ENCODE measurements around the gene SNTG2. TPM values are rescaled to one million over a fixed set of nuclear protein-coding genes. Genes with fewer than 3 reads are reported as not detected.

SNTG2 gene
- not detected in 2 replicates for total RNA-seq

DNA sequence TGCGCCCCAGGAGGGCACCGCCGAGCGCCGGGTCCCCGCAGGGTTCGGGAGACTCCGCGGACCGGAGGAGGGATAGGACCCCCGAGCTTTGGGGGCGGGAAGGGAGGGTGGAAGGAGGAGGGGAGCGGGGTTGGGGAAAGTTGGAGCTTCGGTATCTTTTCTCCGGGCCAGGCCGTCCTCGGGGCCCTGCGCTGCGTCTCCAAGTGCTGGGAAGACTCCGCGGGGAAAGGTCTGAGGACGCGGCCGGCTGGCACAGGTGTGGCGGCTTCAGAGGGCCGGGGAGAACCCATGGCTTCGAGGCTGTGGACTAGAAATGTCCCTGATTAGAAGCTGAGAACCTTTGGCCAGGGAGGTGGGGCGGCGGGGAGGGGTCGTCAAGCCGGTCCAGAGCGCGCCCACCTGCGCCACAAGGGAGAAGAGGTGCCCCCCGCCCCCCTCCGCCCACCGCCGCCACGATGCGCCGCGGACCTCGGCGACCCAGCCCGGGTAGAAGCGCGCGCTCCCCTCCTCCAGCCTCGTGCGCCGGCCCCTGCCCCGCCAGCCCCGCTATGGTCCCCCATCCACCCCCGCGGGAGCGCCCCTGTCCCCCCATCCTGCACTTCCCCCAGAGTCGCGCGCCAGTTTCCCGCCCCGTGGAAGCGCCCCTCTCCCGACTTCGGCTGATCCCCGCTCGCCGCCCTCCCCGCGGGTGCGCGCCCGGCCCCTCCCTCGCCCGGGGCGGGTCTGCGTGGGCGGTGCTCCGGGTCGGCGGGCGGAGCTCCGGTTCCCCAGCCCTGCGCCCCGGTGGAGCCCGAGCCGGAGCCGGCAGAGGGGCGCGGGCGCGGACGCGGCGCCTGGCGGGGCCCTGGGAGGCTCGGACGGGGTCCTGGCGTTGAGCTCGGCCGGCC, at the start of gene SNTG2:
Gene SNTG2 (plus strand): TSS at position 770 of the 887 bp plus-strand sequence. CDS start 148 bp downstream, outside the sequence.

GRCh38 chr2:1413156-1413710, 462.6 kb downstream of the SNTG2 start, which contains the start of gene TPO:
TSS of gene TPO (plus strand) at chr2:1413463. CDS start at chr2:1414409, 946 bp downstream.

